Lower leg skin (tissue), 3 donors: ENCODE data around the gene CD226.

Experiments
- POLR2A ChIP-seq, 2 donors: fragments of 450-650 bp; IDR thresholded peaks; one replicate each; pipeline ENCODE4 v1.6.1; 2016 to 2017; ENCODE audit warnings: antibody characterized with exemption in 2 of 2, mild to moderate bottlenecking in 1 of 2, moderate library complexity in 1 of 2
- TF ChIP-seq, protein P1 (sequence below), 3 donors: fragments of 450-650 bp; IDR thresholded peaks; one replicate each; pipeline ENCODE4 v1.5.1; 2016; ENCODE audit warnings: antibody characterized with exemption in 3 of 3, mild to moderate bottlenecking in 3 of 3, moderate library complexity in 2 of 3

DNA sequence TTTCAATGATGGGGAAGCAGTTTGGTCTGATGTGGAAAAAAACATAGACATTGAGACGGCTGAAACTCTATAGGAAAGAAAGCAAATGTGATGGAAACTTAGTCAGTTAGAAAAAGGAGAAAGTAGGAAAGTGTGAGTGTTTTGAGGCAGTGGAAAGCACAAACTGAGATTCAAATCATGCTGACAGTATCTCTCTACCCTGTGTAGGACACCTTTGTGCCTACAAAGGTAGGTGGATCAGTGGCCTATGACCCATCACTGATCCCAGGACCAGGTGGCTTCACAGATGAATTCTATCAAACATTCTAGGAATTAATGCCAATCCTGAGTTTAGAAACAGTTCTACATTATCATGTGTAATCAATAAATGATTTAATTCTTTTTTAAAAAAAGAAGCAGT lies 57.1 kb downstream of the CD226 start:
- TF ChIP-seq, protein P1, sequence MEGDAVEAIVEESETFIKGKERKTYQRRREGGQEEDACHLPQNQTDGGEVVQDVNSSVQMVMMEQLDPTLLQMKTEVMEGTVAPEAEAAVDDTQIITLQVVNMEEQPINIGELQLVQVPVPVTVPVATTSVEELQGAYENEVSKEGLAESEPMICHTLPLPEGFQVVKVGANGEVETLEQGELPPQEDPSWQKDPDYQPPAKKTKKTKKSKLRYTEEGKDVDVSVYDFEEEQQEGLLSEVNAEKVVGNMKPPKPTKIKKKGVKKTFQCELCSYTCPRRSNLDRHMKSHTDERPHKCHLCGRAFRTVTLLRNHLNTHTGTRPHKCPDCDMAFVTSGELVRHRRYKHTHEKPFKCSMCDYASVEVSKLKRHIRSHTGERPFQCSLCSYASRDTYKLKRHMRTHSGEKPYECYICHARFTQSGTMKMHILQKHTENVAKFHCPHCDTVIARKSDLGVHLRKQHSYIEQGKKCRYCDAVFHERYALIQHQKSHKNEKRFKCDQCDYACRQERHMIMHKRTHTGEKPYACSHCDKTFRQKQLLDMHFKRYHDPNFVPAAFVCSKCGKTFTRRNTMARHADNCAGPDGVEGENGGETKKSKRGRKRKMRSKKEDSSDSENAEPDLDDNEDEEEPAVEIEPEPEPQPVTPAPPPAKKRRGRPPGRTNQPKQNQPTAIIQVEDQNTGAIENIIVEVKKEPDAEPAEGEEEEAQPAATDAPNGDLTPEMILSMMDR (IDR thresholded peaks at IDR 0.05) = no peak
- no peak for TF ChIP-seq POLR2A (IDR thresholded peaks at IDR 0.05)
